ENCODE data around the gene CCDC159. TPM values are rescaled to one million over a fixed set of nuclear protein-coding genes. Genes with fewer than 3 reads are reported as not detected.
"Not testable (repeated sequence)": the region's sequence is repeated elsewhere in the genome, so short reads cannot be mapped to it uniquely, and the experiment has no call there.

Gene CCDC159
- total and polyA plus RNA-seq, 4 experiments from 2014 or later = 9.2 to 91.8 (median 53.8) TPM

DNA sequence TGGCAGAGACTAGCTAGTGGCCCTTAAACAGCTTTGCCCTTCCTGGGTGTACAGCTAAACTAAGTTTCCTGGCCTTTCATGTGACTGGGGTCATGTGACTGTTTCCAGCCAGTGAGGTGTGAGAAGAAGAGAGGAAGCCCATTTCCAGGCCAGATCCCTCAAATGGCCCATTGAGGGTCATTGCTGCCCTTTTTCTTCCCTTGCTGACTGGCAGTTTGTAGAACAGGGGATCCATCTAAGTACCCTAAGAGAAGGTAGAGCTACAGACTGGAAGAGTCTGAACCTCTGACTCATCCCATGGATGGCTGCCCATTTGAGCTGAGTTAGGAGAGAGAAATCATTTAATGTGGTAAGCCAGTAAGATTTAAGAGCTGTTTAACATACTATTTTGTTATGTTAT, 30.9 kb downstream of the CCDC159 start:
- no peak for DNase-seq
- intact Hi-C loops (cut with micrococcal nuclease) = no loop called here

DNA sequence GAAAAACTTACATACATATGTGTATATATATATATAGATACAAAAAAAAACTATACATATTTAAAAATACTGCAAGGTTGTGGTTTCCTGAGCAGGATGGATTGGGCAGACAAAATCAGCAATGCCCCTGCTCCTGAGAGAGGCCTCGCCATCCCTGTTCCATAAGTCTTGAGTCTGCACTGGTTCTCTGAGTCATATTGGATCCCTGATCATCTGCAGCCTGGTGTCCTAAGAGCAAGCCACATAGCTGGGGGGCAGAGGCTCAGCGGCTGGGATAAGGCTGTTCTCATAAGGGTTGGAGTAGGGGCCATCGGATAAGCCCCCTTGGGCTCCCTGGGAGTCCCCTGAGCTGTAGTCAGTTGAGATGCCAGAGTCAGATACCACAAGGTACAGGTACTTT, 31.4 kb downstream of the CCDC159 start:
- ChIA-PET CTCF (ENCODE audit: partially characterized antibody) (interaction anchor here (1.1 to 2.7 kb wide), 5 partner anchors 30 to 105 kb away, joined by 3 to 14 read pairs (median 3); partner anchors contain the start of gene TSPAN16), POLR2A (ENCODE audit: partially characterized antibody) (interaction anchor here (0.9 to 2.1 kb wide), 6 partner anchors 31 to 105 kb away, joined by 3 to 8 read pairs (median 4); partner anchors contain the start of genes CCDC159, ODAD3, PRKCSH and RAB3D)
- Mint-ChIP-seq H3K27ac (peak overlapping the region in 3 of 7 donors; percentile 48 to 71 (median 61)), H3K4me1 (peaks cover 27 to 34% (median 31%) of the 10 kb centered on the region in 4 donors), H3K9me3 (no peaks in the 10 kb centered on the region), H3K4me3 (peak overlapping the region in 1 of 8 donors; percentile 21), H3K27me3 (peaks cover 7 to 8% of the 10 kb centered on the region in 2 donors), H3K36me3 (peaks cover 6 to 10% of the 10 kb centered on the region in 2 donors)
- Histone ChIP-seq H3K4me1 (ENCODE audit: insufficient read depth, low read length) (peaks cover 61% of the 10 kb centered on the region), H3K9me3 (ENCODE audit: control insufficient read depth in 1 of 2, low read length in 2 of 2) (no peaks in the 10 kb centered on the region), H3K27ac (ENCODE audit: low read depth, low read length) (no peak overlapping the region), H3K4me3 (ENCODE audit: low read length in 2 of 2) (no peak overlapping the region), H3K36me3 (ENCODE audit: insufficient read depth, low read length) (no peaks in the 10 kb centered on the region), H3K27me3 (ENCODE audit: insufficient read depth, low read length) (no peaks in the 10 kb centered on the region)
- intact Hi-C loops (cut with micrococcal nuclease) = no loop called here
- DNase-seq = no peak

More for the DNA sequence above, 30.9 kb downstream of the CCDC159 start:
- peaks cover 57% of the 10 kb centered on the region for H3K4me1 ChIP-seq (ENCODE audit: insufficient read depth, low read length)
- ChIA-PET CTCF (ENCODE audit: partially characterized antibody) (interaction anchor here (0.5 to 2.7 kb wide), 6 partner anchors 35 to 511 kb away, joined by 3 to 14 read pairs (median 3); partner anchors contain the start of gene TSPAN16), POLR2A (ENCODE audit: partially characterized antibody) (interaction anchor here (0.6 to 2.1 kb wide), 6 partner anchors 25 to 123 kb away, joined by 3 to 8 read pairs (median 4); partner anchors contain the start of genes CCDC159, ODAD3, PRKCSH and RAB3D)
- no peaks in the 10 kb centered on the region for H3K9me3 ChIP-seq (ENCODE audit: control insufficient read depth in 1 of 2, low read length in 2 of 2)
- Mint-ChIP-seq H3K27ac (peak overlapping the region; percentile 32 to 86 (median 73)), H3K4me1 (peaks cover 25 to 31% (median 30%) of the 10 kb centered on the region in 4 donors), H3K4me3 (peak overlapping the region; percentile 4 to 75 (median 62)), H3K9me3 (no peaks in the 10 kb centered on the region), H3K36me3 (peaks cover 6 to 10% of the 10 kb centered on the region in 2 donors), H3K27me3 (peaks cover 6 to 7% of the 10 kb centered on the region in 2 donors)
- no peaks in the 10 kb centered on the region for H3K27me3 ChIP-seq (ENCODE audit: insufficient read depth, low read length)
- no peak overlapping the region for H3K27ac ChIP-seq (ENCODE audit: low read depth, low read length)
- H3K36me3 ChIP-seq (ENCODE audit: insufficient read depth, low read length) = no peaks in the 10 kb centered on the region
- H3K4me3 ChIP-seq (ENCODE audit: low read length in 2 of 2) = no peak overlapping the region

DNA sequence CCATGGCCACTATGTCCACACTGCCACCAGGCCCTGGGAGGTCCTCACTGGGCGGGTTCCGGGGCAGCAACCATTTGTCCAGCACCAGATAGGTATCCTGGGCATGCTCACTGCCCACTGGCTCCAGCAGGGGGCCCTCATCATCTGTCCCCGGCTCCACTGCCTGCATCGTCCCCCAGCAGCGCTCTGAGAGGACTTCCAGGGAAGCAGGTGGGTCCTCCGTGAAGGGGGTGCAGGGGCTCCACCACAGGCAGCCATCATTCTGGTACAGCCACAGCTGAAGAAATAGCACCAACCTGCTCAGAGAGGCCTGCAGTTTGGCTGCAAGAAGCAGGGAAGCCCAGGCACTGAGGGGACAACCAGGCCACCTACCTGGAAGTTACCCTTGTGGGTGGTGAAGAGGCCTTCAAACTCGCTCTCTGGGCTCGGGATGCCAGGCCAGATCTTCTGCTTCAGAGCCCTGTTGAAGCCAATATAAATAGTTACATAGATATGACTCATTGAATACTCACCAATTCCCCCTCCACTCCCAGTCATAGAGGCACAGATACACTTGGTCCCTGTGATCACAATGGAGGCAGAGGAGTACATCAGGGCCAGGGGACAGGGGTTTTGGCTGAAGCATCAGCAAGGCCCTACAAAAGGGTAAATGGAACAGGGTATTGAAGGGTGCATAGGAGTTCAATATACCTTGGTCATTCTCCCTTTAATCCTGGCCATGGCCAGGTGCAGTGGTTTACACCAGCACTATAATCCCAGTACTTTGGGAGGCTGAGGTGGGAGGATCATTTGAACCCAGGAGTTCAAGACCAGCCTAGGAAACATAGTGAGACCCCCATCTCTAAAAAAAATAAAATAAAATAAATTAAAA, 32.2 kb downstream of the CCDC159 start:
- no peaks in the 10 kb centered on the region for H3K36me3 ChIP-seq (ENCODE audit: insufficient read depth, low read length)
- H3K9me3 ChIP-seq (ENCODE audit: control insufficient read depth in 1 of 2, low read length in 2 of 2) = no peaks in the 10 kb centered on the region
- no peak overlapping the region for H3K27ac ChIP-seq (ENCODE audit: low read depth, low read length)
- H3K27me3 Mint-ChIP-seq = peaks cover 9 to 11% of the 10 kb centered on the region in 2 donors
- no peaks in the 10 kb centered on the region for H3K27me3 ChIP-seq (ENCODE audit: insufficient read depth, low read length)
- peaks cover 6 to 10% of the 10 kb centered on the region in 2 donors for H3K36me3 Mint-ChIP-seq
- ChIA-PET CTCF (ENCODE audit: partially characterized antibody) (interaction anchor here (1.1 to 1.2 kb wide), 3 partner anchors 31 to 83 kb away, joined by 3 read pairs; partner anchors contain the start of gene TSPAN16), POLR2A (ENCODE audit: partially characterized antibody) (interaction anchor here (0.9 to 1.4 kb wide), 3 partner anchors 32 to 55 kb away, joined by 3 to 4 read pairs (median 4); partner anchors contain the start of genes CCDC159 and TMEM205)
- no peak for DNase-seq
- H3K9me3 Mint-ChIP-seq = no peaks in the 10 kb centered on the region
- intact Hi-C loops (cut with micrococcal nuclease) = no loop called here
- no peak overlapping the region for H3K4me3 ChIP-seq (ENCODE audit: low read length in 2 of 2)
- peaks cover 68% of the 10 kb centered on the region for H3K4me1 ChIP-seq (ENCODE audit: insufficient read depth, low read length)
- peaks cover 27 to 41% (median 33%) of the 10 kb centered on the region in 4 donors for H3K4me1 Mint-ChIP-seq
- peak overlapping the region in 5 of 7 donors; percentile 19 to 64 (median 55) for H3K27ac Mint-ChIP-seq
- peak overlapping the region in 3 of 8 donors; percentile 55 to 80 (median 59) for H3K4me3 Mint-ChIP-seq

- H3K27me3 ChIP-seq (ENCODE audit: insufficient read depth, low read length); DNase-seq; H3K4me3 ChIP-seq (ENCODE audit: low read length in 2 of 2); H3K9me3 Mint-ChIP-seq; intact Hi-C loops (cut with micrococcal nuclease); H3K9me3 ChIP-seq (ENCODE audit: control insufficient read depth in 1 of 2, low read length in 2 of 2); H3K36me3 ChIP-seq (ENCODE audit: insufficient read depth, low read length): not testable (repeated sequence)
- H3K4me3 Mint-ChIP-seq = peak overlapping the region in 2 of 8 donors; percentile 33 to 99
- ChIA-PET POLR2A (ENCODE audit: partially characterized antibody) (interaction anchor here (0.7 to 3.0 kb wide), 5 partner anchors 32 to 224 kb away, joined by 3 to 32 read pairs (median 6); partner anchors contain the start of genes CCDC159, ODAD3, PRKCSH and SPC24), CTCF (ENCODE audit: partially characterized antibody) (interaction anchor here (1.9 to 5.0 kb wide), 4 partner anchors 10 to 103 kb away, joined by 6 to 49 read pairs (median 14); partner anchors contain the start of gene ELAVL3)
- Histone ChIP-seq H3K27ac (ENCODE audit: low read depth, low read length) (peak overlapping the region; percentile 90), H3K4me1 (ENCODE audit: insufficient read depth, low read length) (peaks cover 61% of the 10 kb centered on the region)
- peak overlapping the region in 6 of 7 donors; percentile 12 to 99 (median 66) for H3K27ac Mint-ChIP-seq
- peaks cover 27 to 41% (median 33%) of the 10 kb centered on the region in 4 donors for H3K4me1 Mint-ChIP-seq
- peaks cover 6 to 10% of the 10 kb centered on the region in 2 donors for H3K36me3 Mint-ChIP-seq
- H3K27me3 Mint-ChIP-seq = peaks cover 9 to 11% of the 10 kb centered on the region in 2 donors
Measured at GRCh38 chr19:11379269-11379845, 33.0 kb downstream of the CCDC159 start.

DNA sequence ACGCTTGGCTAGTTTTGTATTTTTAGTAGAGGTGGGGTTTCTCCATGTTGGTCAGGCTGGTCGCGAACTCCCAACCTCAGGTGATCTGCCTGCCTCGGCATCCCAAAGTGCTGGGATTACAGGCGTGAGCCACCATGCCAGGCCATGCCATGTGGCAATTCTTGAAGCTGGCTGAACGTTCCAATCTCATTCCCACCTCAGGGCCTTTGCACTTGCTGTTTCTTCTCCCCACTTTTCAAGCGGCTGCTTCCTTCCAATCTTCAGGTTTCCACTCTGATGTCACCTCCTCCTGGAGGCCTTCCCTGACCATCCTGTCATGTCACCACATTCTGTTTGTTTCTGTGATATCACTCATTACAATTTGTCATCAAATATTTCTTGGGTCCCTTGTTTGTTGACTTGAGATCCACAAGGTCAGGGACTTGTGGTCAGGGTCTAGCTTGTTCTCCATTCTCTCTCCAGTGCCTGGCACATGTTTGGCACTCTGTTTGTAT, 33.6 kb downstream of the CCDC159 start:
- H3K9me3 Mint-ChIP-seq = no peaks in the 10 kb centered on the region
- no peak for DNase-seq
- H3K36me3 Mint-ChIP-seq = peaks cover 6 to 10% of the 10 kb centered on the region in 2 donors
- Histone ChIP-seq H3K27ac (ENCODE audit: low read depth, low read length) (peak overlapping the region; percentile 90), H3K27me3 (ENCODE audit: insufficient read depth, low read length) (no peaks in the 10 kb centered on the region), H3K36me3 (ENCODE audit: insufficient read depth, low read length) (no peaks in the 10 kb centered on the region), H3K4me3 (ENCODE audit: low read length in 2 of 2) (peak overlapping the region in 1 of 2 donors; percentile 59), H3K4me1 (ENCODE audit: insufficient read depth, low read length) (peaks cover 61% of the 10 kb centered on the region), H3K9me3 (ENCODE audit: control insufficient read depth in 1 of 2, low read length in 2 of 2) (no peaks in the 10 kb centered on the region)
- peak overlapping the region; percentile 91 to 100 (median 99) for H3K27ac Mint-ChIP-seq
- ChIA-PET CTCF (ENCODE audit: partially characterized antibody) (interaction anchor here (1.0 to 5.0 kb wide), 12 partner anchors 11 to 290 kb away, joined by 3 to 49 read pairs (median 8); partner anchors contain the start of genes CCDC159, ELAVL3, LDLR and ODAD3), POLR2A (ENCODE audit: partially characterized antibody) (interaction anchor here (0.7 to 3.0 kb wide), 6 partner anchors 33 to 225 kb away, joined by 3 to 32 read pairs (median 4); partner anchors contain the start of genes CCDC159, ODAD3, PRKCSH and SPC24)
- peaks cover 27 to 41% (median 33%) of the 10 kb centered on the region in 4 donors for H3K4me1 Mint-ChIP-seq
- intact Hi-C loops (cut with micrococcal nuclease) = loop anchor here (5.0 kb wide), 1 partner anchor 42 kb away; no protein-coding TSS in a partner anchor
- peak overlapping the region; percentile 91 to 99 (median 98) for H3K4me3 Mint-ChIP-seq
- H3K27me3 Mint-ChIP-seq = peaks cover 9 to 11% of the 10 kb centered on the region in 2 donors

Measured in CD4-positive, alpha-beta memory T cell (primary cell).